ENCODE measurements around the gene STARD5.

DNA sequence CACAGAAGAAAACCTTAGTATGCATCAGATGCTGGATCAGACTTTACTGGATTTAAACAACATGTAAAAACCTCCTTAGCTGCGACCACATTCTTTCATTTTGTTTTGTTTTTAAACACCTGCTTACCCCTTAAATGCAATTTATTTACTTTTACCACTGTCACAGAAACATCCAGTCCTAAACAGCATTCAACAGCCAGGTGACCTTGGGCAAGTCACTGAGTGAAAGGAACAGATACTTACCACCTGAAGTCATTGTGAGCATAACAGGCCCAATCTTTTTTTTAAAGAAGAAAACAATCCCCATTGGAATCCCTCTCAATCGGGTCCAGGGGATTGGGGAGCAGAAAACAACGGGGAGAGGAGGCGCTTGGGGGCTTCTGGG is 390 bp downstream of the STARD5 start:
- TF ChIP-seq EZH2 (IDR thresholded peaks at IDR 0.05; ENCODE audit: insufficient read depth, poor library complexity, severe bottlenecking) = no peak
- TF ChIP-seq EZH2phosphoT487 (IDR thresholded peaks at IDR 0.05; ENCODE audit: insufficient read depth, low read depth) = no peak
